SK-N-SH (cell line): ENCODE results near the gene TACSTD2. TPM values are rescaled to one million over a fixed set of nuclear protein-coding genes. Genes with fewer than 3 reads are reported as not detected.
"Not testable (repeated sequence)": the region's sequence is repeated elsewhere in the genome, so short reads cannot be mapped to it uniquely, and the experiment has no call there.

Experiments used
- CTCF ChIA-PET: fragments of 300-600, 350-600 bp; formaldehyde crosslinking; extraction: SDS; loops from one replicate; lab custom pipeline; 2021; lab: Yijun Ruan, JAX
- POLR2A ChIA-PET: fragments of 350-600 bp; sonication (Branson Sonifier 250); formaldehyde crosslinking; extraction: SDS; loops from one replicate; lab custom pipeline; 2020; ENCODE audit warnings: antibody characterized with exemption, inconsistent platforms; lab: Yijun Ruan, JAX
- DNase-seq: peaks from one replicate; pipeline ENCODE4 v3.0.0; 2012
- H2AFZ ChIP-seq: fragments of 200-600 bp; sonication (generic); 2 replicates; pipeline ENCODE4 v1.8.1; 2016; ENCODE audit warnings: antibody characterized with exemption, mild to moderate bottlenecking, low read depth
- H3F3A ChIP-seq: fragments of 200-600 bp; sonication (generic); replicated peaks from 2 replicates; pipeline ENCODE3; 2016; ENCODE audit warnings: antibody characterized with exemption, mild to moderate bottlenecking; ENCODE audit not compliant: insufficient read depth
- H3K27ac ChIP-seq, 2 experiments: fragments of 200-500 bp in 1 of 2; fragments of 200-600 bp in 1 of 2; sonication (Bioruptor generic) in 1 of 2; sonication (generic), shearing (Covaris generic) in 1 of 2; 2 replicates each; pipeline versions ENCODE4 v1.5.1 to v1.6.1; 2014 to 2016; ENCODE audit warnings: low read depth in 2 of 2, inconsistent platforms in 1 of 2, low read length in 1 of 2, mild to moderate bottlenecking in 1 of 2, mixed read lengths in 1 of 2
- H3K27me3 ChIP-seq: fragments of 200-600 bp; sonication (generic), shearing (Covaris generic); 2 replicates; pipeline ENCODE4 v1.6.1; 2016; ENCODE audit warnings: mixed run types; ENCODE audit not compliant: insufficient read depth
- H3K36me3 ChIP-seq, 2 experiments: fragments of 200-500 bp in 1 of 2; fragments of 200-600 bp in 1 of 2; sonication (Bioruptor generic) in 1 of 2; sonication (generic) in 1 of 2; replicated peaks in 1 of 2; 2 replicates each; pipeline versions ENCODE3 to v1.5.1; 2014 to 2016; ENCODE audit warnings: low read length in 1 of 2, mild to moderate bottlenecking in 1 of 2; ENCODE audit not compliant: insufficient read depth in 2 of 2, control insufficient read depth in 1 of 2
- H3K4me1 ChIP-seq, 2 experiments: fragments of 200-500 bp in 1 of 2; fragments of 200-600 bp in 1 of 2; sonication (Bioruptor generic) in 1 of 2; sonication (generic), shearing (Covaris generic) in 1 of 2; 2 replicates each; pipeline versions ENCODE4 v1.5.1 to v1.6.1; 2014 to 2016; ENCODE audit warnings: low read depth in 1 of 2, low read length in 1 of 2, mixed run types in 1 of 2; ENCODE audit not compliant: insufficient read depth in 2 of 2, control insufficient read depth in 1 of 2
- H3K4me2 ChIP-seq: fragments of 200-600 bp; sonication (generic), shearing (Covaris generic); 2 replicates; pipeline ENCODE4 v1.6.1; 2017; ENCODE audit warnings: mixed run types
- H3K4me3 ChIP-seq, 2 experiments: fragments of 200-500 bp in 1 of 2; fragments of 200-600 bp in 1 of 2; sonication (Bioruptor generic) in 1 of 2; sonication (generic), shearing (Covaris generic) in 1 of 2; 2 replicates each; pipeline versions ENCODE4 v1.5.1 to v1.8.1; 2014 to 2016; ENCODE audit warnings: low read depth in 2 of 2, inconsistent platforms in 1 of 2, low read length in 1 of 2, mild to moderate bottlenecking in 1 of 2, mixed read lengths in 1 of 2, moderate library complexity in 1 of 2
- H3K79me2 ChIP-seq: fragments of 200-600 bp; sonication (generic); 2 replicates; pipeline ENCODE4 v1.8.1; 2017; ENCODE audit warnings: mild to moderate bottlenecking; ENCODE audit not compliant: insufficient read depth
- H3K9ac ChIP-seq: fragments of 200-600 bp; sonication (generic); 2 replicates; pipeline ENCODE4 v1.6.1; 2017; ENCODE audit warnings: mixed run types
- H3K9me2 ChIP-seq: fragments of 200-600 bp; sonication (generic); 2 replicates; pipeline ENCODE4 v1.6.1; 2017; ENCODE audit warnings: mixed run types
- H3K9me3 ChIP-seq: fragments of 200-600 bp; sonication (generic); 2 replicates; pipeline ENCODE4 v1.6.1; 2017; ENCODE audit warnings: mixed run types, mild to moderate bottlenecking, moderate library complexity
- H4K20me1 ChIP-seq: fragments of 200-600 bp; sonication (generic); 2 replicates; pipeline ENCODE4 v1.6.1; 2017; ENCODE audit warnings: mild to moderate bottlenecking, mixed run types; ENCODE audit not compliant: insufficient read depth
- CHD2 ChIP-seq: fragments of 150-350 bp; IDR thresholded peaks from 2 replicates; pipeline ENCODE4 v1.6.1; 2018; ENCODE audit warnings: low read length; ENCODE audit not compliant: partially characterized antibody
- EZH2phosphoT487 ChIP-seq: fragments of 200-600 bp; sonication (generic); IDR thresholded peaks from 2 replicates; pipeline ENCODE4 v1.6.1; 2017; ENCODE audit warnings: low read depth, mixed run types, mild to moderate bottlenecking, antibody characterized with exemption, moderate library complexity, borderline replicate concordance
- FOSL2 ChIP-seq: IDR thresholded peaks from 2 replicates; pipeline ENCODE4 v1.4.0; 2012; ENCODE audit warnings: low read depth, mild to moderate bottlenecking, moderate library complexity, borderline replicate concordance
- FOXJ3 ChIP-seq: sonication (generic); formaldehyde crosslinking; IDR thresholded peaks from 2 replicates; pipeline ENCODE4 v1.5.1; 2020; ENCODE audit warnings: mild to moderate bottlenecking, missing genetic modification reagents
- GATA2 ChIP-seq: sonication (generic); formaldehyde crosslinking; IDR thresholded peaks from 2 replicates; pipeline ENCODE4 v1.5.0; 2020; ENCODE audit warnings: mild to moderate bottlenecking, missing genetic modification reagents
- JUND ChIP-seq: IDR thresholded peaks from 2 replicates; pipeline ENCODE4 v1.4.0; 2012
- MAX ChIP-seq: IDR thresholded peaks from 2 replicates; pipeline ENCODE4 v1.4.0; 2012; ENCODE audit warnings: low read depth
- MEF2A ChIP-seq: IDR thresholded peaks from 2 replicates; pipeline ENCODE4 v1.4.0; 2012; ENCODE audit warnings: low read depth, borderline replicate concordance
- MXI1 ChIP-seq: IDR thresholded peaks from 2 replicates; pipeline ENCODE4 v1.6.1; 2012; ENCODE audit warnings: mild to moderate bottlenecking, low read depth, low read length, improper control_type of control experiment
- NRF1 ChIP-seq: IDR thresholded peaks from 2 replicates; pipeline ENCODE4 v1.6.1; 2012; ENCODE audit warnings: low read depth, mild to moderate bottlenecking, low read length
- PBX3 ChIP-seq: IDR thresholded peaks from 2 replicates; pipeline ENCODE4; 2012
- POLR2AphosphoS5 ChIP-seq: IDR thresholded peaks from 2 replicates; pipeline ENCODE4 v1.6.1; 2012; ENCODE audit warnings: low read depth, low read length
- RAD21 ChIP-seq: IDR thresholded peaks from 2 replicates; pipeline ENCODE4 v1.6.1; 2012; ENCODE audit warnings: mild to moderate bottlenecking, low read length
- RCOR1 ChIP-seq: fragments of 150-350 bp; IDR thresholded peaks from 2 replicates; pipeline ENCODE4 v1.6.1; 2017; ENCODE audit warnings: antibody characterized with exemption, low read length
- RXRA ChIP-seq: IDR thresholded peaks from 2 replicates; pipeline ENCODE4 v1.4.0; 2012; ENCODE audit warnings: low read depth, mild to moderate bottlenecking, borderline replicate concordance
- TAF1 ChIP-seq: IDR thresholded peaks from 2 replicates; pipeline ENCODE4 v1.6.1; 2012; ENCODE audit warnings: low read depth, mild to moderate bottlenecking, low read length, moderate library complexity, borderline replicate concordance
- TCF12 ChIP-seq: IDR thresholded peaks from 2 replicates; pipeline ENCODE4 v1.4.0; 2012
- TEAD4 ChIP-seq: IDR thresholded peaks from 2 replicates; pipeline ENCODE4 v1.4.0; 2012; ENCODE audit warnings: mild to moderate bottlenecking, borderline replicate concordance; ENCODE audit not compliant: insufficient read depth
- YY1 ChIP-seq: IDR thresholded peaks from 2 replicates; pipeline ENCODE4 v1.4.0; 2012; ENCODE audit warnings: low read depth, mild to moderate bottlenecking
- WGBS: methylation state at CpG from one replicate; pipeline ENCODE4 v1.1.6; 2017; ENCODE audit warnings: low lambda C conversion rate; 5-methylcytosine and 5-hydroxymethylcytosine counted together
- polyA plus RNA-seq, 3 experiments: library from polyadenylated mRNA; depleted of rRNA; stranded (reverse); fragments of >200 nt; gene quantifications; 2 replicates each; pipeline ENCODE4 v1.2.3, GENCODE V29; 2012

TACSTD2 gene
- polyA plus RNA-seq, 1 of the 3 experiments (the other 2 are of a cell fraction): 0.02 TPM

GRCh38 chr1:58555393-58555792, 21.7 kb downstream of the TACSTD2 start:
- POLR2A ChIA-PET: no interaction called here
- H3K79me2 ChIP-seq: no peaks in the 10 kb centered on the region
- WGBS: 100% methylated on average over 1 of the region's 1 CpG

GRCh38 chr1:58551186-58552140, 25.6 kb downstream of the TACSTD2 start:
- CTCF ChIA-PET: interaction anchor here (1.0 to 1.2 kb wide), 3 partner anchors 34 to 101 kb away, joined by 3 read pairs; no protein-coding TSS in a partner anchor
- WGBS: 62% methylated on average over 9 of the region's 9 CpGs

More at GRCh38 chr1:58555393-58555792, 21.7 kb downstream of the TACSTD2 start:
- no peak overlapping the region for H2AFZ ChIP-seq
- H3K27me3 ChIP-seq: no peaks in the 10 kb centered on the region
- no peaks in the 10 kb centered on the region for H3F3A ChIP-seq
- H3K27ac ChIP-seq: no peak overlapping the region
- no peaks in the 10 kb centered on the region for H3K4me1 ChIP-seq
- no peaks in the 10 kb centered on the region for H3K9me2 ChIP-seq
- no peak overlapping the region for H3K4me2 ChIP-seq
- no peaks in the 10 kb centered on the region for H3K36me3 ChIP-seq
- no peak overlapping the region for H3K9ac ChIP-seq
- no peaks in the 10 kb centered on the region for H4K20me1 ChIP-seq
- DNase-seq: no peak
- H3K9me3 ChIP-seq: no peaks in the 10 kb centered on the region
- CTCF ChIA-PET: interaction anchor here (2.6 kb wide), 1 partner anchor 9 kb away, joined by 12 read pairs; the partner anchor contains the start of gene OMA1
- no peak for TF ChIP-seq RCOR1
- no peak for TF ChIP-seq CHD2
- TF ChIP-seq NRF1: no peak
- TF ChIP-seq JUND: no peak
- no peak for TF ChIP-seq RAD21
- TF ChIP-seq RXRA: no peak
- TF ChIP-seq POLR2AphosphoS5: no peak
- no peak for TF ChIP-seq PBX3
- no peak for TF ChIP-seq FOXJ3 (CRISPR knock-in tag)
- TF ChIP-seq MAX: no peak
- TF ChIP-seq MEF2A: no peak
- no peak for TF ChIP-seq MXI1
- no peak for TF ChIP-seq GATA2 (CRISPR knock-in tag)
- no peak for TF ChIP-seq EZH2phosphoT487
- no peak for TF ChIP-seq FOSL2
- no peak for TF ChIP-seq TEAD4
- TF ChIP-seq TCF12: no peak
- TF ChIP-seq YY1: no peak
- TF ChIP-seq TAF1: no peak
- H3K4me3 ChIP-seq: no peak overlapping the region

GRCh38 chr1:58549291-58549690, 27.8 kb downstream of the TACSTD2 start:
- not testable (repeated sequence) for H3K79me2 ChIP-seq, H3F3A ChIP-seq
- CTCF ChIA-PET: interaction anchor here (1.1 to 5.6 kb wide), 3 partner anchors 33 to 1717 kb away, joined by 3 to 67 read pairs (median 5); no protein-coding TSS in a partner anchor

More at GRCh38 chr1:58551186-58552140, 25.6 kb downstream of the TACSTD2 start:
- H3K9me2 ChIP-seq: no peaks in the 10 kb centered on the region
- no peak overlapping the region for H3K9ac ChIP-seq
- H3F3A ChIP-seq: no peaks in the 10 kb centered on the region
- no peak for TF ChIP-seq CHD2
- H3K27me3 ChIP-seq: no peaks in the 10 kb centered on the region
- no peak for DNase-seq
- no peaks in the 10 kb centered on the region for H3K36me3 ChIP-seq
- POLR2A ChIA-PET: no interaction called here
- H3K4me3 ChIP-seq: no peak overlapping the region
- no peaks in the 10 kb centered on the region for H3K4me1 ChIP-seq
- no peaks in the 10 kb centered on the region for H3K79me2 ChIP-seq
- H3K4me2 ChIP-seq: no peak overlapping the region
- H3K27ac ChIP-seq: no peak overlapping the region
- H4K20me1 ChIP-seq: no peaks in the 10 kb centered on the region
- H3K9me3 ChIP-seq: no peaks in the 10 kb centered on the region
- no peak overlapping the region for H2AFZ ChIP-seq

More at GRCh38 chr1:58549291-58549690, 27.8 kb downstream of the TACSTD2 start:
- H3K4me2 ChIP-seq, H4K20me1 ChIP-seq, H3K4me1 ChIP-seq, DNase-seq, H3K36me3 ChIP-seq, H3K9me3 ChIP-seq, H3K9ac ChIP-seq, H3K9me2 ChIP-seq, H3K27me3 ChIP-seq, H3K4me3 ChIP-seq, POLR2A ChIA-PET, H3K27ac ChIP-seq, H2AFZ ChIP-seq: not testable (repeated sequence)
- 64% methylated on average over 6 of the region's 6 CpGs for WGBS
